HG03064 (cell line): ENCODE data around the gene HECTD4.
"Not testable (repeated sequence)": the region's sequence is repeated elsewhere in the genome, so short reads cannot be mapped to it uniquely, and the experiment has no call there.

Experiments
- ATAC-seq: cut with Tn5 transposase; IDR thresholded peaks from one replicate; pipeline ENCODE4 v1.9.1; 2021; ENCODE audit warnings: low read depth; ENCODE audit not compliant: unreplicated experiment

HECTD4 gene

DNA sequence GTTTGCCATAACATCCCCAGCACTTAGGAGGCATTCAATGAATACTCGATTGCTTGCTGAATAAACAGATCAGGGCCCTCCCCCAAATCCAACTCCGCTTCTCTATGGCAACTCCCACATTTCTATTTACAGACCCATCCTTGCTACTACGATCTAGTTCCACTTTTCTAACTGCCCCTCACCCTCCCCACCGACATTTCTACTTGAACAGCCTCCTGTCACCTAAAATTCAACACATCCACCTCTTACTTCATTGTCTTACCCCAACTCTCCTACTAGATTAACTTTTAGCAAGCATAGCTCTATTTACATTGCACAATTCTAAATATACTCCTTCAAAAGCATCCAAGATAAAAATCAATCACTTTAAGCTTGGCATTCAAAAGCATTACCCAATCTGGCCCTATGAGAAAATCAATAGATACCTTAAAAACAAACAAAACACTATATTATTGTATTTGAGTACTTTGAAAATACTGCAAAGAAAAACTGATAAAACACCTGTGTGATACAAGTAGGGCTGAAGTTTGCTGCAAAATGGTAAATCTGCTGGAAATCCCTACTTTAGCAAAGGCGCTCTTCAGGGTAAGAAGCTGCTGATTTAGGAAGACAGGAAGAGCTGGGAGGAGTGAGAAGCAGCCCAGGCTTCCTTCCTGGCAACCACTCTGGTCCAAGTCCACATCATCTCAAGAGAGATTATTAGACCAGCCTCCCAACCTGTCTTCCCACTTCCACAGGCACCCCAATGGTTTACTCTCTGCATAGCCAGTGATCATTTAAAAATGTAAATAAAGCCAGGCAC is 96.4 kb downstream of the HECTD4 start:
- ATAC-seq = no peak

DNA sequence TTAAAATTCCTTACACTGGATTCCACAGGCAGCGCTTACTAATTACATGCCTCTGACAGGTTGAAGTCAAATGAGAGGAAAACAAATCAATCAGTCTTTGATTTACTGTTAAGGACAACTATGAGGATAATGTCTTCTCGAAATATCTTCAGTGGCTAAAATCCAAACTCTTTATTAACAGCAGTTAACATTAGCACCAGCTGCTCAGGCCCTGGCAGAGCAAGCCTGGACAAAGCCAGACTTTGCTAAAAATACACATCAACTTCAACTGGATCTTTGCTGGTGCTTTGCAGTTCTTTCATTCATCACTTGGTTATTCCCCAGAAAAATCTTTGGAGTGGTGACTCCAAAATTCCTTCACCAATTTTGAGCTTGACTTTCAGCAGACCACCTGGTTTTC is 98.7 kb downstream of the HECTD4 start:
- no peak for ATAC-seq

DNA sequence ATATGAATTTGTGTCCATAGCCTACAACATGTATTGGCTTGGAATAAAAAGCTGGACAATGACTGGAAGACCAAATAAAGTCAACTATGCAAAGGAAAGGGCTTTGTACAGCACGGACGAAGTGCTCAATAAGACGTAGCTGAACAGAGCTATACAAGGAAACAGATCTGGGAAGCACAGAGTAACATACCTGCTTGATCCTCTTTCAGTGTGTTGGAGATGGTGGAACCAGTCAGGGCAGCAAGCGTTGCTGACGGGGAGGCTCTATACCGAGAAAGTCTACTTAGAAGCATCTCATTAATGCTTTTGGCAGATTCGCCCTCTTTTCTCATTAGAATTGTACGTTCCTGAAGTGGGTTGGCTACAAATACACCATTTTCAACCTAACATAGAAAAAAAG is 99.3 kb downstream of the HECTD4 start:
- ATAC-seq = no peak

DNA sequence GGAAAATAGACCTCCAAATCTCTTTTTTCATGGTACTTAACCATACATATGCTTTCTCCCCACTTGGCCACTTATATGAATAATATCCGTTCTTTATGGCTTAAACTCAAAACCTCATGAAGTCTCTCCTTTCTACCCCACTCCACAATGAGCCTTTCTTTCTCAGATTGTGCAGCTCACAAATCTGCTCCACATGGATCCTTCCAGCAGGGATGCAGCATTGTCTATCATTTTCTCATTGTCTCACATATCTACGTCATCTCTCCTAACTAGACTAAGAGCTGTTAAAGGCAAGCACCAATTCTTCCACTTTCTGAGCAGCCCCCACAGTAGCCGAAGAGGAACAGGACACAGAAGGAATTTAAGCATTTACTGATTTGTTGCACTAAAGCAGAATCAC is 106.4 kb downstream of the HECTD4 start:
- ATAC-seq = no peak

DNA sequence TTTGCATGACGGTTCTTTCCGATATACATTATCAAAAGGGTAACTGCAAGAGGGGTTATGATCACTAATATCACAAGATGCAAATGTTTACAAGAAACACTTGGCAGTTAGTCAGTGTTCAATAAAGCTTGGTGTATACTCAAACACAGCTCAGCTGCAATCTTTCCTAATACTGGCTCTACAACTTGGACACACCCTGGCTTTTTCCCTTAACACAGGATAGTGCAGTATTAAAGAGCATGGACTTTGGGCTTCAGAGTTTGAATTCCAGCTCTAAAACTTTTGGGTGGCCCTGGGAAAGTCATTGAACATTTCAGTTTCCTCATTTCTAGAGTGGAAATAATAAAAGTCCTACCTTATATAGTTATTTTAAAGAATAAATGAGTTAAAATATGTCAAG is 107.0 kb downstream of the HECTD4 start:
- ATAC-seq = no peak

DNA sequence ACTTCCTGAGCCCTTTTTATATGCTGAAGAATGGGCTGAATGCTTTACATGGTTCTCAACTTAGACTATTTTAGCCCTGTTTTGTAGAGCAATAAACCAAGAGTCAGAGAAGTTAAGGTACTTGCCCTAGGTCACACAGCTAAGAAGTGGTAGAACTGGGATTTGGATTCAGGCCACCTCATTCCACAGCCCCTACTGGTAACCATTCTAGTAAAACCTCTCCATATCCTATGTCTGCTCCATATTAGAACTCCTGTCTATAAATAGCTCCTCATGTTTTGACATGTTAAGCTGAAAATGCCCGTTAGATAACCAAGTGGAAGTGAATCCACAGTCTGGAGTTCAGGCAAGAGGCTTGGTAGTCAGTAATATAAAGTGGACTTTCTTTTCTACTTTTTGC is 111.6 kb downstream of the HECTD4 start:
- ATAC-seq = no peak

DNA sequence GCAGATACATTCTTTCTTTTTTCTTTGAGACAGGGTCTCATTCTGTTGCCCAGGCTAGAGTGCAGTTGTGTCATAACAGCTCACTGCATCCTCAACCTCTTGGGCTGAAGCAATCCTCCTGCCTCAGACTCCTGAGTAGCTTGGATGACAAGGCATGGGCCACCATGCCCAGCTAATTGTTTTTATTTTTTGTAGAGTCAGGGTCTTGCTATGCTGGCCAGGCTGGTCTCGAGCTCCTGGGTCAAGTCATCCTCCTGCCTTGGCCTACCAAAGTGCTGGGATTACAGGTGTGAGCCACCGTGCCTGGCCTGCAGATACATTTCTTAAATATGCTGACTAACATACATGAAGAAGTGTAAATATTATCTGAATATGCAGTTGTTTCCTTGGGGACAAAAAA is 115.8 kb downstream of the HECTD4 start:
- no peak for ATAC-seq

DNA sequence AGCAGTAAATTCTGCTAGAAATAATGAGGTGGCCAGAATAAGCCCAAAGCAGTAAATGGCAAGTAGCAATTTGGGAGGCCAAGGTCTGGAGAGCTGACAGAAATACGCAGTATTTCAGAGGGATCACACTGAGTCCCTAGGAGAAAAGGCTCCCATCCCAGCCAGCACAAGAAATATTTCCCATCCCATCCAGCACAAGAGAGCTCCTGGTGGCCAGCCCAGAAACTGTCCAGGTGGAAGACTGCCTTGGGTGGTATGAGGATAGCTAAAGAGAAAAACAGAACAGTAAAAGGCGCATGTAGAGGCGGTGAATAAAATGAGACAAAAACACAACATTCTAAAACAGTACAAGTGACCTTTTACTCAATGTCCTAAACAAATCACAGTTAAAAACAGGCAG is 120.7 kb downstream of the HECTD4 start:
- no peak for ATAC-seq

DNA sequence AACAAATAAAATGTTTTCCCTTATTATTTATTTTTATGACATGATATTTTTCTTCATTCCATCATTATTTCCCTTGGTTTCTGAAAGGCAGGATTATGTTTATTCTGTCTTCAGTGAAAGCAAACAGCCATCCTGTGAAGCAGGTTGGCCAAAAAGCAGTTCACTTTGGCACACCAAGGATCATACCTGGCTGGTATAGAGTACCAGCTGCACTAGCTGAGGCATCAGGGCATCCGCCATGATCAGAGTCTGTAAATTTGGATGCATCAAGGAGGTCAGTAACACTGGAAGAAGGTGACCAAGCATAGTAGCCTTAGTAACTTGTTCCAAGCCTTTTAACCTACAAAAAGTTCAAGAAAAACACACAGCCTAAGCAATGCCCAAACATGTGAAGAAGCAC is 123.3 kb downstream of the HECTD4 start:
- no peak for ATAC-seq

DNA sequence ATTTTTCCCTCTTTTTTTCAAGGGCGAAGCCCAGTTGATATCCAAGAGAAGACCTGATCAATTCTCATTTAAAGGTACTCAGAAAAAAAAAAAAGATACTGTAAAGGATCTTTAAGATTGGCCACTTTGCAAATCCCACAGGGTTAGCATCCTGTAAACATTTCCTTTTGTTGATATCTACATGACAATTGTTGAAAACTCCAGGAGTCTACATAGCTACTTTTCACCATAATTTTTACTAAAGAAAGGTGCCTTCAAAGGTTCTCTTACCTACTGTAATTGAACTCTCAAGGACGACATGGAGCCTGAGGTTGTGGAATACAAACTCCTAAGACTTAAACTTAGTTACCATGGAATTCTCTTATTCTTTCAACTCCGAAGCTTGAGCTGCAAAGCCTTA is 125.5 kb downstream of the HECTD4 start:
- ATAC-seq = no peak

DNA sequence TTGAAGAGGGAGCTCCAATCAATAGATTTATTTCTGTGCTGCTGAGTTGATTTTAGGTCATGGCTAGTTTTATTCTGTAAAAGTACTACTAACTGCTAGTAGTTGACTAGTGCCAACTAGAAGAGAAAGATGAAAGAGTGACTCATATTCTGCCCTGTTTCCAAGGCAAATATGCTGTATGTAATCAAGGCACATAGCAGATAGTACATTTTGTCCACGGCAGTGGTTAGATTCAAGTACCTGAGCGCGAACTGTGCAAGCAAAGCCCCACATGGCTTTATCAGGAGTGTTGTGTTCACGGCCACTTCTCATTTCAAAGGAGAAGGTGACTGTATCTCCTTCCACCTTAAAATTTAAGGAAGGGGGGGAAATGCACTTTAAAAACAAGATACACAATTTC is 130.0 kb downstream of the HECTD4 start:
- no peak for ATAC-seq

DNA sequence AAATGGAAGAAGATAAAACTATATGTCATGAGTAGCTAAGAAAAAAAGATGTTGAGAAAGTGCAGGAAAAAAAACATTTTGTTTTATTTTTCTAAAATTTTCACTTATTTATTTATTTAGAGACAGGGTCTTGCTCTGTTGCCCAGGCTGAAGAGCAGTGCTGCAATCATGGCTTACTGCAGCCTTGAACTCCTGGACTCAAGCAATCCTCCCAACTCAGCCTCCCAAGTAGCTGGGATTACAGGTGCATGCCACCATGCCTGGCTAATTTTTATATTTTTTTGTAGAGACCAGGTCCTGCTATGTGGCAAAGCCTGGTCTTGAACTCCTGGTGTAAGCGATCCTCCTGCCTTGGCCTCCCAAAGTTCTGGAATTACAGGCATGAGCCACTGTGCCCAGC is 137.3 kb downstream of the HECTD4 start:
- ATAC-seq = not testable (repeated sequence)

DNA sequence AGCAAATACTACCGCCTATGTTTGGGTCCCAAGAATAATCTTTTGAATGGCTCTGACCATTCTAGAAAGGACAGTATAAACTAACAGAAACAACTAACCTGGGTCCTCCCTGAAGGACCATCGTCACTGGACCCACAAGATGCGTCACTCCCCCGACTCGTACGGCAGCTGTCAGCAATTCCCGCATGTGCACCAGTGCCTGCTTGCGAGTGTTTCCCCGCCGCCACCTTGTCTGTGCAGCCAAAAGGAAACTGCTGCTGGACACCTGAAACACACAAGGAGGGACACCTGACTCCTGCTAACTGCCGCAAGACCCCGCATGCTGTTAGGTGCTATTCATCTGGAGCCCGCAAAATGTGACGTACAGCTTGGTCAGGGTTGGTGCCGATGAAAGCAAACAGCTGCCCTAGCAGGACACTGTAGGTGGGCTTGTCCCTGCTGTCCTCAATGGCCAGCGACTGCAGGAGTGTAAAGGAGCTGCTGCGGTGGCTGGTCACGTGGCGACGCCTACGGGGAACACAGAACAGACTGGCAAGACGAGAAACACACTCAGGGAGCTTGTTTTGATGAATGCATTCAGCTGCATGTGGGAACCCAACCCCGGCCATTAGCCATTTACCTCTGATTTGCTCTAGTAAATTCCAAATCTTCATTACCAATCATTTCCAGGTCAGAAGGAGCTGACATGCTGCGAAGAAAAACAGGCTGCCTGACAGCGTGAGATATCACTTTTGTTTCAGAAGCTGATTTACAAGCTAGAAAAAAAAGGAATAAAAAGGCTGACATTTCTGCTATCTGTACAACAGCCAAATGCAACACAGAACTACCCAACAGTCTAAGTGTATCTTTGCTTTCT is 138.7 kb downstream of the HECTD4 start:
- ATAC-seq = no peak

DNA sequence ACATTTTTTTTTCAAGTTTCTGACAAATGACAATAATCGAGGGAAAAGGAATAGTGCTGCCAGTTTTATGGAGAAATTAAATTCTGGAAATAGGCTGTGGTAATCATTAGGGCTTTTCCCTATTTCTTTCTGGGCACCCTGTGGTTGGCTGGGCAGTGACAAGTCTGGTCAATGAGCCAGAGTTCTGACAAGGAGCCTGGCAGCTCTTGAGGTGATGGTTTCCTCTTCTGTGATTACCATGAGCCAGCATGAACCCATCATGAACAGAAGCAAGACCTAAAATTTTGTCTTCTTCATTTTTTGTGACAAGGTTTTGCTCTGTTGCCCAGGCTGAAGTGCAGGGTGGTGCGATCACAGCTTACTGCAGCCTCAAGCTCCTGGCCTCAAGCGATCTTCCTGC is 141.1 kb downstream of the HECTD4 start:
- no peak for ATAC-seq

DNA sequence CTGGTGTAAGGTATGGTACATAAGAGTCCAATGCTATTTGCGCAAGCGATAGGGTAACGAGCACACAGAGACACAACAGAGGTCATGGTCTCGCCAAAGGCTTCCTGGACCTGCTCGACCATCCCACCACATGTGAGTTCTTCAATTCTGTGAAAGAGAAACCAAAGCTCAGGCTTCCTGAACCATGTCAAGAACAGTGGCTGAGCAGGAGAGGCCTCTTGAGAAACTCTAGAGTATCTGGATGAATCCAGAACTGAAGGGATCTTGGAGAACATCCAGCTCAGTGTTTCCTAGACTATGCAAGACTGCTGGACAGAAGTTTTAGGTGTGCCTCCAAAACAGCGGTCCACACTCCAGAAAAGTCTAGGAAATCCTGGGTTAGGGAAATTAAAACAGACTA is 142.3 kb downstream of the HECTD4 start:
- no peak for ATAC-seq

DNA sequence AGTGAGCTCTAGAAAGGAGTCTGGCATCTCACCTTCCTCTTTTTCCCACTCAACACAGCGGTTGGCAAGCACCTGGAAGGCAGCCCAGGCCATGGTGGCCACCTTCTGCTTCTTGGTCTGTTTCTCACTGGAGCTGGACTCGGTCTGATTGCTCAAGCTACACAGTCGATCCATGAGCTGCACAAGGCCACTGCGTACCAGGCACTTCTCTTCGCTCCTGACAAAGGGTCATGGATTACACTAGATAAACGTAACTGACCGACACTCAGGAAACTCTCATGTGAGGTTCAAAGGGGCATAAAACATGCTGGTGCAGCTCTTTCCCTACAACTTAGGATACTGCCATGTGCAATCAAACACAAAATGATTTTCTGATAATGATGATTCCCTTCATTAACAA is 143.2 kb downstream of the HECTD4 start:
- ATAC-seq = no peak

DNA sequence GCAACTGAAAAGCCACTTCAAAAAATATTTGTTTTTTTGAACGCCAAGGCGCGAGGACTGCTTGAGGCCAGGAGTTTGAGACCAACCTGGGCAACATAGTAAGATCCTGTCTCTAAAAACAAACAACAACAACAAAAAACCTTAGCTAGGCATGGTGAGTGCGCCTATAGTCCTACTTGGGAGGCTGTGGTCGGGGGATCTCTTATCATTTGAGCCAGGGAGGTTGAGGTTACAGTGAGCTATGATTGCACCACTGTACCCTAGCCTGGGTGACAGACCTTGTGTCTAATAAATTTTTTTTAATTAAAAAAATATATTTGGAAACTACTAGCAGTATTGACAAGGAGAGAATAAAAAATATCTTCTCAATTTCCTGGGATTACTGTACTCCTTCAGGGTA is 143.8 kb downstream of the HECTD4 start:
- no peak for ATAC-seq

DNA sequence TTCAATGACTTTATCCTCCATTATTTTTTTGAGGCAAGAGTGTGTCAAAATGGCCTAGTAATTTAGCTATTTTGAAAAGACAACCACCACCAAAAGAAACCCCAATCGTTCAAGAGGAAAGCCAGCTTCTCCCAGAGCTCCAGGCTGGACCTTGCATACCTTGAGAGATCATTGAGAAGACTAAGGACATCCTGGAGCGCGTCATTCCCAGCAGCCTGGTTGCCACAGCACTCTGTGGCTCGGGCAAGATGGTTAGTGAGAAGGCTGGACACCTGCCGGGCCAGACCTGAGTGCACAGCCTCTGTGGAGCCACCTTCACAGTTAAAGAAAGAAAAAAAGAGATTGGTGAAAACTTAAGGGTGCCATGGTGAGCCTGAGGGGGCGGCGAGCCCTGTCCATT is 145.4 kb downstream of the HECTD4 start:
- no peak for ATAC-seq

DNA sequence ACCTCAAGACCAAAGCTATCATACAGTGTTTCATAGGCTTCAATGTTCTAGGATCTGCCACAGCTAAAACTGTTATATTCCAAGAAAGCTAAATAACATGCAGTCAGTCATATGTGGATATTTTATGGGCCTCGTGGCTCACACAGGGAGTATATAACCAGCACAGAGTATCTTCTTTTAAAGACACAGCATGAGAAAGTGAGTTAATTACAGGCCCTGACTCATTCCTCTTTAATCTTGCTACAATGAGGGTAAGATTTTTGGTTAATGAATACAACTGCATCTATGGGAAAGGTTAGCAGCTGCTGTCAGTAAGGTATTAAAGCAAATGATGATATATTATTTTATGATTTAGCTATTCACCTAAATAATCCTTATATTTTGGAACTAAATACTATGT is 145.8 kb downstream of the HECTD4 start:
- ATAC-seq = no peak

DNA sequence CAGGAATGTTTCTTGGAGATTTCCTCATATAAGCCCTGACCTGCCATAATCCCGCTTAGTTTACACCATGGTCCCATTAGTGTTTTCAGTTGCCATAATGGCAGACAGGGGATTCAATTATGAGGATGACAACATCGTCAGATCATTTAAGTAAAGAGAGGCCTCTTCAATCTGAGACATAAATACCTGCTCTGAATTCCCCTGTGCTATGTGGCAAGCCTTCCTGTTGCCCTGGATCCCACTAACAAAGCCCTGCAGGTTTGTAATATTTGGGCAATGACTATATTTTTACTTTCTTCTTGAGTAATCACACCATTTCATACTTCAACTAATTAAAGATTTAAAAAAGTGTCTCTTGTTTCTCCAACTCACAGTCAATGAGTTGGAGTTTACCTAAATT is 147.9 kb downstream of the HECTD4 start:
- no peak for ATAC-seq

DNA sequence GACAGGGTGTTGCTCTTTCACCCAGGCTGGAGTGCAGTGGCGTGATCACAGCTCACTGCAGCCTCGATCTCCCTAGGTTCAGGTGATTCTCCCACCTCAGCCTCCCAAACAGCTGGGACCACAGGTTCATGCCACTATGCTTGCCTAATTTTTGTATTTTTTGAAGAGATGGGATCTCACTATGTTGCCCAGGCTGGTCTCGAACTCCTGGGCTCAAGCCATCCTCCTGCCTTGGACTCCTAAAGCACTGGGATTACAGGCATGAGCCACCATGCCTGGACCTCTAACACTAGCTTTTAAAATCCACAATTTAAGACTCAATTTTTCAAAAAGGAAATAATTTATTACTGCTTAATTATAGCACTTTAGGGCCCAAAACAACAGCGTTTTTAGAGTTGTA is 149.0 kb downstream of the HECTD4 start:
- ATAC-seq = no peak

DNA sequence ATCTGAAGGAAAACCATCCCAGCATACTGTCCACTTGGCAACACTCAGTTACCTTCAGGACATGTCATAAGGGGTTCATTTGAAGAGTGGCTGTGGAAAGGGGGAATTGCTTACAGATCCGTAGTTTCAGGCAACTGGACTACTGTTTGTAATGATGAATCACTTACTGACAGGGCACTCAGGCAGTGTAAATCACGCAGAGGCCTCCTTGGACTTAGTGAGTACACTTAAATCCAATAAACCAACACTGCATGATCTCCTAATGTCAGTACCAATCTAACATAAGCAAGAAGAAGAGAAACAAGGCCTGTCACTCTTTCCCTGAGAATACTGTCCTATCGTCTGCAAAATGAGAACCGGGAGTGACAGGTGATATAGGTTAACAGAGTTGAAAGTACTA is 152.1 kb downstream of the HECTD4 start:
- ATAC-seq = no peak
